ENCODE results near the gene AEN.

GRCh38 chr15:88623061-88623460, 1.9 kb downstream of the AEN start:
- no peak for TF ChIP-seq POLR2AphosphoS5 (IDR thresholded peaks at IDR 0.05; ENCODE audit: low read depth, low read length)
- TF ChIP-seq RAD21 (IDR thresholded peaks at IDR 0.05; ENCODE audit: low read depth) = no peak
- TF ChIP-seq CTCF (IDR thresholded peaks at IDR 0.05 in 2 of 3, conservative IDR thresholded peaks at IDR 0.05 in 1 of 3; ENCODE audit: borderline replicate concordance in 1 of 3, insufficient read depth in 1 of 3, low read depth in 2 of 3, low read length in 2 of 3) = no peak
- TF ChIP-seq CEBPB (IDR thresholded peaks at IDR 0.05; ENCODE audit: low read depth) = no peak
- TF ChIP-seq JUND (IDR thresholded peaks at IDR 0.05) = peak; percentile 85
- TF ChIP-seq POLR2A (IDR thresholded peaks at IDR 0.05; ENCODE audit: borderline replicate concordance, extremely low read depth, insufficient read depth, insufficient read length) = no peak
